ENCODE measurements around the gene SMCP.

The SMCP gene

GRCh38 chr1:152878042-152878441 lies at the start of gene SMCP:
TSS of gene SMCP (plus strand) at chr1:152878322. CDS start at chr1:152884423, 6,101 bp downstream.
- no peak for DNase-seq

DNA sequence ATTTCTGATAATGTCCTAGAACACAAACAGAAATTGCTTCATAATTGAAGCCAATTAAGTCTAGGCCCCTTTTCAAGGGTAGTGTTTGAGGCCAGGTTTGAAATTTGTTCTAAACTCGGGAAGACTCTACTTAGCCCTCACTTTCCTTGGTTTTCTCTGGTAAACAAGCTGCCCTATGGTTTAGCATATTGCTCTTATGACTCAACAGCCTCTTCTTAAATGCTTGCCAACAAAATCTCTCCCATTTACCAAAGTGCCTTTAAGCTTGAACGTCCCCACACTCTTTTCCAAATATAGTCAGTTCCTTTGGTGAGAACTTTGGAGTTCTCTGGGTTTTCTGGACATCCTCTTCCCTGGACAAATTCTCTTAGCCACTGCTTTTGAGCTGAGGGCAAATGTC lies 41.3 kb upstream of the SMCP start:
- no peak for DNase-seq

DNA sequence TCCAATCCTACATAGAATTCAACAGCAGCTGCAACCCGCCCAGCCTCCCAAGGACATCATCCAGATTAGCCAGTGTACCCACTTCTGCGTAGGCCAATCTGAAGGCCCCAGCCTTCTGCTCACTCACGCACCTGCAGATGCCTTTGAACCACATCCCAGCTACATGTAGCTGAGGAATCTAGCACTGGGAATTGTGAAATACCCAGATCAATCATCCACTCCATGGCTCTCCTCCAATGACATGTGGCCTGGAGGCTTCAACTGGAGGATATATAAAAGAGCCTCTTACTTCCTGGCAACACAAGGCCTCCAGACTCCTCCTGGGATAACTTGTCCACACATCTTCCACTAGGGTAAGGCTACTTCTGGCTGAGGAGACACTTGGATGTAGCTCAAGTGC lies 35.6 kb upstream of the SMCP start, which contains the start of gene LCE6A:
LCE6A (plus strand) TSS at position 301 of the 400 bp plus-strand sequence. CDS start 665 bp downstream, outside the sequence.
- DNase-seq: no peak

- DNase-seq: no peak
Measured at GRCh38 chr1:152855661-152856060, 22.5 kb upstream of the SMCP start.

- DNase-seq: no peak
Measured at GRCh38 chr1:152858062-152858461, 20.1 kb upstream of the SMCP start.

- DNase-seq: no peak
Measured at GRCh38 chr1:152859696-152860095, 18.4 kb upstream of the SMCP start, which contains the start of gene LCE7A. TSS of gene LCE7A (plus strand) at chr1:152859996. CDS start at chr1:152860698, 702 bp downstream.

DNA sequence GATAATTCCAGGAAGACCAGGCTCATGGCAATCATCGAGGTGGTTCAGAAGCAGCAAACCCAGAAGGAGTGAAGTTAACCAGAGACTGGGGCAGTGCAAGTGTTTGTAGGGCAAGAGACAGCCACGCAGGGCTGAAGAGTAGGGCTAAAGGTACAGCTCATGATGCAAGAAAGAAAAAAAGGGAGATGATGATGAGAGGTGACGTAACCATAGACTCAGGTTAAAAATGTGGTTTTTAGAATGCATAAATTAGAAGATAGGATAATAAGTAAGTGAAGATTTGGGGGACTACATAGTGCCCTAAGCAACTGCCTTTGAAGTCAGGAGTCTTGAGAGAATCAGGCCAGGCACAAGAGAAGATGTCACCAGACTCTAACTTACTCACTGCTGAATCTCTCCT lies 18.0 kb upstream of the SMCP start:
- no peak for DNase-seq

- no peak for DNase-seq
Measured at GRCh38 chr1:152861374-152861773, 16.7 kb upstream of the SMCP start.

GRCh38 chr1:152864443-152864842 lies 13.7 kb upstream of the SMCP start:
- no peak for DNase-seq

DNA sequence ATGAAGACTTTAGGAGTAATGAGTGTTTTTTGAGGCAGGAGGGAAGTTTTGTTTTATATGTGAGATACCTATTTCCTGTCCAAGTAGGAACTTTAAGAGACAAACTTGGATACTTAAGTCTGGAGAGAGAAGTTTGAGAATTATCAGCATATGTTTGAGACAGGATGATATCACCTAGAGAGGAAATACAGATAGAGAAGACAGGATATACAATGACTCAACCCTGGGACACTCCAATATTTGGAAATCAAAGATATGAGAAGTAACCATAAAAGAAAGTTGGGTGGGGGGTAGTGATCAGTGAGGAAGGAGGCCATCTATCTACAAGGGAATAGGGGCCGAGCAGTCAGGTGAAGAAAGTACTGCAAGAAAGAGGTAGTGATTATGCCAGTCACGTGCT lies 11.8 kb upstream of the SMCP start:
- DNase-seq: no peak

DNA sequence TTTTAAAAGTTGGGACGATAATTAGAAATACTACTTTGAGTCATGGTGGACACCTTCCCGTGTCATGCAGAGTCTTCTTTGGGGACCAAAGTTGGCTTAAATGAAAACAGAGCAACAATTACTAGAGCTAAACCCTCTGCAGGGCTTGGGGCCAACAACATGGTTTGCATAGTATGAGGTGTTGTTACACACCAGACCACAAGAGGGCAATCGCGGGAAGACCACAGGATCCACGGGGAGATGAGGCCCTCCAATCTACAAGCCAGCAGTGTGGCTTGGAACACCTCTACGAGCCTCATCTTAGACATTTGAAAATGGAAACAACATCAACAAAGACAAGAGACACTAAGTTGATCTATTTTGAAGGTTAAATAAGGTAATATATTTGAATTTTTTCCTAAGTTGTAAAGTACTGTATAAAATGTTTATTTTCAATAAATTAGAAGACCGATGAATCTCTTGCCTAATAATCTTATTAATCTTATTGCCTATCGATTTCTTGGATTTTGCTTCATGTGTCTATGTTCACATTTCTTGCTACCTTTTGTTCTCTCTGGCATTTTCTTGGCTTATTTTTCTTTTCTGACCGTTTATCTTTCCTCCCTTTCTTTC lies 8.2 kb upstream of the SMCP start:
- peak; percentile 68 to 88 for DNase-seq

DNA sequence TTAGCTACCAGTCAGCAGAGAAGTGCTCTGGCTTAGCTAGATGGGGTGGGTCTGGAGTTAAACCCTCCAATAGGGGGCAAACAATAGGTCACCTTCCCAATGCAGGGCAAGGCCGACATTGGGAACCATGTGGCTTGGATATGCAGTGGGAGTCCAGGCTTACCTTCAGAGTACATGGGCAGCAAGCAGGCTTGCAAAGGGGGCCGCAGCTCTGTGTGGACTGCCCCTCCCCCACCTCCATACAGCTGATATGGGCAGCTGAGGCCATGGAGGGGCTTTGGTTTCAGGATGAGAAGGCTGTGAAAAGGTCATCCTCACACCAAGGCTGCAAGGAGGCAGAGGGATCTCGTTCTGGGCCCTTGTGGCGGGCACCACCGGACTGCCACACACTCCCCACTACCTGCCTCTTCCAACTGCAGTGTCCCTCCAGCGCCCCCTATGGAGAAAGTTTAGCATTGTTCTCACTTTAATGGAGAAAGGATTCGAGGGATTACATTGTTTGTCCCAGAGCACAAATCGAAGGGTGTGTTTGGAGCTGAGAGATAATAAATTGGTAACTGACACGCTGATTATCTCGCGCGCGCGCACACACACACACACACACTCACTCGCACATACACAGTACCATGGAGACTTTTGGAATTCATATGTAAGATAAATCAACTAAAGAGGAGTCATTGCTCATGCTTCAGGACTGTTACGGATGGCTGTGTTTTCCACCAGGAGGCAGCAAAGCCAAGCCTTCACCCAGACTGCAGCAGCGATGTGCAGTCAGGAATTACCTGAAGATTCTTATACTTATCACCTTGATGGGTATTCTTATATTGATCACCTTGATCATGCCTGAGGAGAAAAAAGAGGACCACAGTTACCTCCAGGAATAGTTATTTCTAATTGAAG lies 7.0 kb upstream of the SMCP start:
- peak; percentile 17 to 23 for DNase-seq

DNA sequence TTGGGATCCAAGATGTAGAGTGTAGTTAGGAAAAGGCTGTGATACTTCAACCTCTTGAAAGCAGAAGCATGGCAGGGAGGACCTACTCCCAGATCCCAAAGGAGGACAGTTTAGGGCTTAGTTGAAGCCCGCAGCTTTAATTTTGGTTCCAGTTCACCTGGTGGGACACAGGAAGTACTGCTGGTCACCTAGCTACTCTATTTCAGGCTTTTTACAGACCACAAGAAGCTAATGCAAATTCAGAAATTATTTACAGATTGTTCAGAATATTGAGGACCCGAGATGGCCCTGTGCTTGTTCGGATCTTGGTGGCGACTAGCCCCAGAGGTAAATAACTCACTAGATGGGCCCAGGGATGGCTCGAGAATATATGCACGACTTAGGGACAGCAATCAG lies 6.4 kb upstream of the SMCP start:
- no peak for DNase-seq

DNA sequence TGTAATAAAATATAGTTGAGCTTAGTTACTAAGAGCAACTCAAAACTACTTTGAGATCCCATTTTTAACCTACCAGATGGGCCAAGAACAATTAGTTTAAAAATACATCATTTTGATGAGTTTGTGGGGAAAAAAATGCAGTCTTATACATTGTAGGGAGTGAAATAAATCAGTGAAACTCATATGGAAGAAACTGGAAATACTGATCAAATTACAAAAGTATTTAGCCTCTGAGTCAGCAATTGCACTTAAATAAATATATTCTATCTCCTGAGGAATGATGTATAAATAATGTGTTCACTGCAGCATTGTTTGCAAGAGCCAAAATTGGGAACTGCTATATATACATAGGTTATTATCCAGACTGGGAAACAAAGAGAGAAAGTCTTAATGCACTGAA lies 4.6 kb upstream of the SMCP start:
- no peak for DNase-seq

GRCh38 chr1:152876827-152877226 lies 1.3 kb upstream of the SMCP start:
- no peak for DNase-seq

DNA sequence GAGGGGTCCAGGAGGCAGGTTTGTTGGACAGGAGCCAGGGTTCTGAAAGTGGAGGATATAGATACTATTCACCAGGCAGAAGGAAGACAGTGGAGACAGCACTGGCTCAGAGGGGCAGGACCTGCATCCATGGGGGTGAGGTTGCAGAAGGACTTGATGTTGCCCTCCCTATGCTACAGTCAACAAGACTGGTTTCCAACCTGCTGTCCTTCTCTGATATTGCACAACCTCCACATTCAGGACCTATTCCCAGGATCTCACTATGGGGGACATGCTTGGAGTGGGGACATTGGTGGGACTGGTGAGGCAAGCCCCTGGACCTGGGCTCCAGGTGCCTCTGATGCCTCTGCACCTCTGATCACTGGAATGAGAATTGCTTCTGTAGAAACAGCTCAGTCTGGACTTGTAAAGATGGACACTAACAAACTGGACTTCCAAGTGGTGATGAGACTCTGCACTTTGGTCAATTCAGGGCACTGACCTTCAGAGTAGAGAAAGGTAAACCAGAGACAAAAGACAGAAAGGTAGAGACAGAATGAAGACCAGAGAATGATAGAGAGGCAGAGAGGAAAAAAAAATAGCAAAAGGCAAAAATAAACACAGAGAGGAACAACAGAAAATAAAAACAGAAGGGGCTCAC lies 1.6 kb downstream of the SMCP start:
- DNase-seq: no peak

DNA sequence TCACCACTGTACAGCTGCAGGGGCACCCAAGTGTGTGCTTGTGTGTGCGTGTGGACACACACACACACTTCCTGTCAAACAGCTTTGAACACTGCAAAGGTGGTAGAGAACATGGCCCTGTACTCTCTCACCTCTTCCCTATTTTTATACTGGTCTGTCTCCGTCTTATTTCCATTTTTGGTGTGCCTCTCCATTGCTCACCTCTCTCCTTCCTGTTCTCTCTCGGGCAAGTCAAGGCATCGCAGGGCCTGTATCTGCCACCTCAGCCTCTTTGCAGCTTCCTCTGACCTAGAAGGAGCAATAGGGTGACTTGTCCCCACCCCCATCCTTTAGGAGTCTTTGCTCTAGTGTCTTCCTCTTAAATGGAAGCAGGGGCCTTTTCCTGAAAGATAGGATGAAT lies 2.2 kb downstream of the SMCP start:
- DNase-seq: no peak

- DNase-seq: no peak
Measured at GRCh38 chr1:152880907-152881306, 2.8 kb downstream of the SMCP start.

DNA sequence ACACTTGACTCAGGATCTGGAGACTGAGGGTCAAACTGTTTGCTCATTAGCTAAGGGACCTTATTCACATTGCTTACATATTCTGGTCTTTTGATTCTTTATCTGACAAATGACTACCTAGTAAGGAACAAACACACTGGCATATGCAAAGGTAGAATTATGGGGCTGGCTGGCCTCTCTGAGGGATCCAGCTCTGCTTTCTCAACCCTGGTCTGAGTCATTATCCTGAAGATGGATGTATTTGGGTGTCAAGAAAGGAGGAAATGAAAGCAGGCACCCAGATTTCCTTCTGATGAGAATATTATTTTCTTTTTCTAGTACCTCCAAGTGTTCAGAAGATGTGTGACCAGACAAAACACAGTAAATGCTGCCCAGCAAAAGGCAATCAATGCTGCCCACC lies 6.0 kb downstream of the SMCP start:
- no peak for DNase-seq

GRCh38 chr1:152884506-152884905 lies 6.4 kb downstream of the SMCP start:
- DNase-seq: no peak

GRCh38 chr1:152884966-152885624 lies 7.0 kb downstream of the SMCP start:
- no peak for DNase-seq

- no peak for DNase-seq
Measured at GRCh38 chr1:152886085-152886484, 8.0 kb downstream of the SMCP start.

DNA sequence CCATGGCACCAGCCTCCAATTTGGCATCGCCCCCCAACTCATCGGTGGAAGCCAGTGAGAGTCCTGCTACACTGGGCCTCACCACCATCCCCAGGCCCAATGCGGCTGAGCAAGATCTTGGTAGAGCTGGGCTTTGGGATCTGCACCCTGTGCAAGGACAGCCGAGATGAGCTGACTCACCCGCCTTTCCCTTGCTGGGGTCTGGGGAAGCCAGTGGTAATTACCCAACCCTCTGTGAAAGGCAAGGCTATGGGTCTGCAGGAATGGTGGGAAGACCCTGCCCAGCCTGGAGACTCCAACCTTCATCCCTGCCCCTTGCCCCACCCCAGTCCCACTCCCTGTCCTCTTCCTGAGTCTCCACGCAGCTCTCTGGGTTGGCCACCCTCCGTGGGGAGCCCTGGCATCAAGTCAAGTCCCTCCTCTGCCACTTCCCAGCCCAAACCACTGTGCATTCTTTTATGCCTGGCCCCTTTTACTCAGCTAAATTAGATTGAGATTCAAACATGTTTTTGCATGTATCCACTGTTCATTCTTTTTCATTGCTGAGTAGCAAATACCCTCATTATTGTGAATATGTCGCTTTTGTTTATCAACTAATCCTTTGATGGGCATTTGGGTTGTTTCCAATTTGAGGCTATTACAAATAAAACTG lies 8.8 kb downstream of the SMCP start:
- no peak for DNase-seq
